ENCODE data around the gene FOXP4. TPM values are rescaled to one million over a fixed set of nuclear protein-coding genes. Genes with fewer than 3 reads are reported as not detected.

Gene FOXP4
- total and polyA plus RNA-seq, 2 of the 13 experiments (the other 11 are each of a cell fraction or from before 2014, with no cell fraction given): 11.0 to 12.4 TPM

- TF ChIP-seq SAFB2 (CRISPR knock-in tag; IDR thresholded peaks at IDR 0.05; ENCODE audit: borderline replicate concordance, low read depth): peak; percentile 55; the same call in 1 of the 2 replicates
- TF ChIP-seq ZNF747 (CRISPR knock-in tag; IDR thresholded peaks at IDR 0.05; ENCODE audit: borderline replicate concordance): peak; percentile 95
- TF ChIP-seq ZBTB21 (CRISPR knock-in tag; IDR thresholded peaks at IDR 0.05): peak; percentile 53
- TF ChIP-seq ZNF12 (CRISPR knock-in tag; IDR thresholded peaks at IDR 0.05): no peak; the same call in 1 of the 2 replicates
- no peak for TF ChIP-seq IKZF4 (CRISPR knock-in tag; IDR thresholded peaks at IDR 0.05; ENCODE audit: borderline replicate concordance, low read depth, not compliant biosample characterization)
- TF ChIP-seq ZNF777 (CRISPR knock-in tag; IDR thresholded peaks at IDR 0.05): no peak
- TF ChIP-seq NPAS2 (CRISPR knock-in tag; IDR thresholded peaks at IDR 0.05; ENCODE audit: borderline replicate concordance): no peak
- TF ChIP-seq ZIK1 (CRISPR knock-in tag; IDR thresholded peaks at IDR 0.05; ENCODE audit: borderline replicate concordance, low read depth): no peak
- no peak for TF ChIP-seq ZNF569 (CRISPR knock-in tag; IDR thresholded peaks at IDR 0.05; ENCODE audit: borderline replicate concordance)
- peak; percentile 92 for TF ChIP-seq CREB1 (IDR thresholded peaks at IDR 0.05)
- TF ChIP-seq CREB1 (CRISPR knock-in tag; IDR thresholded peaks at IDR 0.05): peak; percentile 93
- TF ChIP-seq JUN (CRISPR knock-in tag; IDR thresholded peaks at IDR 0.05): no peak
- TF ChIP-seq ZSCAN29 (CRISPR knock-in tag; conservative IDR thresholded peaks at IDR 0.05): no peak
- peak; percentile 47; the same call in 1 of the 2 replicates for TF ChIP-seq PPARG (CRISPR knock-in tag; conservative IDR thresholded peaks at IDR 0.05)
- TF ChIP-seq USF2 (IDR thresholded peaks at IDR 0.05; ENCODE audit: low read depth, low read length): no peak
- no peak for TF ChIP-seq USF2 (CRISPR knock-in tag; IDR thresholded peaks at IDR 0.05; ENCODE audit: borderline replicate concordance)
- no peak; the same call in 1 of the 2 replicates for TF ChIP-seq DNMT3B (CRISPR knock-in tag; conservative IDR thresholded peaks at IDR 0.05)
- TF ChIP-seq TAF1 (CRISPR knock-in tag; IDR thresholded peaks at IDR 0.05): peak; percentile 61; the same call in 1 of the 2 replicates
- no peak for TF ChIP-seq CBX2 (IDR thresholded peaks at IDR 0.05; ENCODE audit: low read depth, low read length)
- no peak; the same call in 1 of the 2 replicates for TF ChIP-seq CBX2 (CRISPR knock-in tag; IDR thresholded peaks at IDR 0.05; ENCODE audit: low read depth)
- peak; percentile 98; the same call in 1 of the 2 replicates for TF ChIP-seq ZNF891 (CRISPR knock-in tag; IDR thresholded peaks at IDR 0.05)
- no peak for TF ChIP-seq TEF (CRISPR knock-in tag; IDR thresholded peaks at IDR 0.05)
Measured at GRCh38 chr6:41578217-41579087, 32.3 kb downstream of the FOXP4 start (continued).

Measured in HepG2 (cell line).